GM18498 (cell line): ENCODE results near the gene LRRC36.

ENCODE experiments used
- ATAC-seq: cut with Tn5 transposase; IDR thresholded peaks from one replicate; pipeline ENCODE4 v1.9.1; 2021; ENCODE audit warnings: mild to moderate bottlenecking, moderate library complexity; ENCODE audit not compliant: unreplicated experiment

The LRRC36 gene

DNA sequence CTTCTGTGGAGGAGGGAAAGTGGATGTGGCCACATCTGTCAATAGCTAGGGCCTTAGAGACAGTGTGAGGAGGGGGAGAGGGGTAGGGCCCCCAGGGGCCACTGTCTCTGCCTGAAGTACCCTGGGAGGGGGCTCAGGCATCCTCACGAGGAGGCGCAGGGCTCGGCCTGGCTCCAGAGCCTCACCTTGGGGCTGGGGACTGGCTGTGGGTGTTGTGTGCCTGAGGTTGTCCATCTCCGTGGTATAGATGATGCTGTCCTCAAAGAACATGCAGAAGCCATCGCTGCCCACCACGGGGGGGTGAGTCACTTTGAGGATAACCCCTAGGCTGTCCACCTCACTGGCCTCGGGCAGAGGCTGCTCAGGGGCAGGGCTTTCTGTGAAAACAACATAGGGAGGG, 35.2 kb upstream of the LRRC36 start:
- ATAC-seq, result no peak

GRCh38 chr16:67294171-67294757, 32.4 kb upstream of the LRRC36 start:
- ATAC-seq, result no peak

- no peak for ATAC-seq
These were observed 31.7 kb upstream of the LRRC36 start for GRCh38 chr16:67294938-67295361.

DNA sequence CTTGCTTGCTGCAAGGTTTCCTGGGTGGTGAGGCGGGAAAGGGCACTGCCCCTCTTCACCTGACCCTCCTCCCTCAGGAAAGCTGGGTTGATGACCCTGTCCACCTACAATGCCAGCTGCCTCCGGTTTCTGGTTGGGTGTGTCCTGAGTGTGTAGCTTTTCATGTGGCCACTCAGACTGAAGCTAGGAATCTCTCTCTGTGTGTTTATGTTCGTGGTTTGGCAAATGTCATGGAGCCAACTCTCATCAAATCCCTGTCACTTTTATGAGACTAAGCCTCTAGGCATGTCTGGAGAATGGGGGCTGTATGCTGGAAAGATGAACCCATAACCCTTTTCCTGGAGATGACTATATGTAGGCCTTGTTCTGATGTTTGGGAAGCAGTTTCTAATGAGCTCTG, 30.2 kb upstream of the LRRC36 start:
- ATAC-seq, result no peak

DNA sequence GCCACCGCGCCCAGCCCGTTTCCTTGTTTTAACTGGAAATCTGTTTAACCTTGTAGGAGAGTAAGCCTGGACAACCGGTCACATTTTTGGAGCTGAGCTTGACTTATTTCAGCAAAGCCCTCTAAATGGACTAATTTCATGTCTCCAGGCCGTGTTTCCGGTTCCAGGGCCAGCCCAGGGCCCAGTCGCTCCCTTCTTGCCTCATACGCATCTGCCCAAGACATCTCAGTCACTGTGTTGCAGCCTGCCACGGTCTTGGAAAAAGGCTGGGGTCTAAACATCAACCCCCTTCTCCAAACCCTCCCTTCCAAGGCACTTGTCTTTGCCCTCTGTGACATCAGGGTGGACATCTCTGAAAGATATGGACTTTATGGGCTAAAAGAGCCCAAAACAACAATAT, 28.3 kb upstream of the LRRC36 start:
- no peak for ATAC-seq

DNA sequence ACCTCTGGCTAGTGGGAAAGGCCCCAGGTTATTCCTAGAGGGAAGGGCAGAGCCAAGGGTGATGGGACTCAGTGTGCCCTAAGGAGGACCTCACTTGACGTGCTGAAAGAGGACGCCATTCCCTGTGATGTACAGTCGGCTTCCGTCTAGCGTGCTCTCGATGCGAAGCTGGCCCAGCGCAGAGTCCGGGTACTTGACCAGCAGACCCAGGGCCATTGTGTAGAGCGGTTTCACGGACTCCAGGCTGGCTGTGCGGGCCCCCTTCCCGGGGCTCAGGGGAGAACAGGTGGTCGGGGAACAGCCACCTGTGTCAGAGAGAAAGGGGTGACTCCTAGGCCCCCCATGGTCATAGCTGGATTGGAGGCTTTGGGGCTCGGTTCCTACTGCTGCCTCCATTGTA, 27.3 kb upstream of the LRRC36 start:
- no peak for ATAC-seq

DNA sequence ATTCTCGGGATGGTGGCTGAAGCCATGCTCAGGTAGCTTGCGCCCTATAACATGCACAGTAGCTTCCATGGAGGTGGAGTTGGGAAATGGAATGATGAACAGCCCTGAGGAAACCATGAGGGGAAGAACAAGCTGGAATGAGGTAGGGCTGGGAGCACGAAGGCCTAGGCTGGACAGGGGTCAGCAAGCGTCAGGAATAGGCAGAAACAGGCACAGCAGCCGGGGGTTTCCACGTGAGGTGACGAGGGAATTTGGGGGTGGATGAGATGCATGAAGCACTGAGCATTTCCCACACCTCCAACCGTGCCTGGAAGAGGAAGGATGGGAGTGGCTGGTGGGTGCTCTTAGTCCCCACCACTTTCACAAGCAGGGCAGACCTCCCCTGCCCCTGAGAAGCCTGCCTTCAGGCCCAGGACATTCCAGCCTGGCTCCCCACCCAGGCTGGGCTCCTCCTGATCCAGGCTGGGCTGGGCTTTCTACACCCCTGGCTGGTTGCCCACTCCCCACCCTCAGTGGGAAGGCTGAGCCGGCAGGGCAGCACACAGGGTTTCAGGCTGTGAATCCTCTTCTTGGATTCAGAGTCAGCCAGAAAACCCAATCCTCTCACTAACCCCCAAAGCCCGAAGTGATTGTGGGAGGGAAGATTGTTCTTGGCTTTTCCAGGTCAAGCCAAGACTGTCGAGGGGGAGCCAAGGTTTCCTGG, 25.4 kb upstream of the LRRC36 start:
- no peak for ATAC-seq

- ATAC-seq, result no peak
These were observed 24.5 kb upstream of the LRRC36 start for GRCh38 chr16:67302076-67302475.

- ATAC-seq, result no peak
These were observed 23.6 kb upstream of the LRRC36 start for GRCh38 chr16:67302970-67303369.

GRCh38 chr16:67304020-67304419, 22.6 kb upstream of the LRRC36 start:
- no peak for ATAC-seq

GRCh38 chr16:67305216-67306071, 21.2 kb upstream of the LRRC36 start:
- no peak for ATAC-seq

- no peak for ATAC-seq
These were observed 16.1 kb upstream of the LRRC36 start for GRCh38 chr16:67310561-67310960.

- peak; percentile 86 for ATAC-seq
These were observed 14.8 kb upstream of the LRRC36 start for GRCh38 chr16:67311607-67312488.

DNA sequence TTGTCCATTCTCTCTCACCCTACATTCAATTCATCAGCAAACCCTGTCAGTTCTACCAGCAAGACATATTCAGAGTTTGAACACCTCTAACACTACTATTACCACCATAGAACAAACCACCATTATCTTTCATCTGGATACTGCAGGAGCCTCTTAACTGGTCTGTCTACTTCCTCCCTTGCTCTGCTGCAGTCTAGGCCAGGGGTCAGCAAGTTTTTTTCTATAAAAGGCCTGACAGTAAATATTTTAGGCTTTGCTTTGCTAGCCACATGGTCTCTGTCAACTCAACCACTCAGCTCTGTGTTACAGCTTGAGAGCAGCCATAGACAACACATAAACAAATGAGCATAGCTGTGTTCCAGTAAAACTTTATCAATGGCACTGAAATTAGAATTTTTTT, 13.9 kb upstream of the LRRC36 start:
- ATAC-seq, result no peak

- no peak for ATAC-seq
These were observed 8.8 kb upstream of the LRRC36 start for GRCh38 chr16:67317853-67318252.

DNA sequence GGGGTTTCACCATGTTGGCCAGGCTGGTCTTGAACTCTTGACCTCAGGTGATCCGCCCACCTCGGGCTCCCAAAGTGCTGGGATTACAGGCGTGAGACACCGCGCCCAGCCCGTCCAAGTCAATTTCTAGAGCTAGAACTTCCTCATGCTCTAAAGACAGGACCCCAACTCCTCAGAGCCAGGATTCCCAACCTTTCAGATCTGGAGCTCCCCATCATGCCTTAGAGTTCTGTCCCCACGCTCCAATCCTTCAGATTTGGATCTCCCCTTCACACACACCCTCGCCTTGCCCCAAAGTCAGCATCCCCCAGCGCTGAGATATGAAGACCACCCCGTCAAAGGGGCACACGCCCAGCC, 522 bp upstream of the LRRC36 start:
- ATAC-seq, result no peak

DNA sequence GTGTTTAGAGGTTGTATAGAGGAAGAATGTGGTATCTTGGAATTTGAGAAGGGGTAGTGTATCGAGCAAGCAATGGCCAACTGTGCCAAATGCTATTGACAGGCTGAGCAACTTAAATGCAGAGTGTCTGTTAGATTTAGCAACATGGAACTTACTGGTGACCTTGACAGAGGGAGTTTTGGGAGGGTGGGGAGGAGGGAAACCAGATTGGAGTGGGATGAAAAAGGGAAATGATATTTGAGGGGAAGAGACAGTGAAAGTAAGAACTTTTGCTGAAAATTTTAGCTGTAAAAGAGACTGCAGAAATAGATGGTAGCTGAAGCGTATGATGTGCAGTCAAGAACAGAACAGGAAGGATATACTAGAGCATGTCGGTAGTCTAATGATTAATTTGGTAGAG, 1.1 kb downstream of the LRRC36 start:
- no peak for ATAC-seq

- ATAC-seq, result no peak
These were observed 3.3 kb downstream of the LRRC36 start for GRCh38 chr16:67329901-67330300.

- no peak for ATAC-seq
These were observed 6.7 kb downstream of the LRRC36 start for GRCh38 chr16:67333315-67333714.

DNA sequence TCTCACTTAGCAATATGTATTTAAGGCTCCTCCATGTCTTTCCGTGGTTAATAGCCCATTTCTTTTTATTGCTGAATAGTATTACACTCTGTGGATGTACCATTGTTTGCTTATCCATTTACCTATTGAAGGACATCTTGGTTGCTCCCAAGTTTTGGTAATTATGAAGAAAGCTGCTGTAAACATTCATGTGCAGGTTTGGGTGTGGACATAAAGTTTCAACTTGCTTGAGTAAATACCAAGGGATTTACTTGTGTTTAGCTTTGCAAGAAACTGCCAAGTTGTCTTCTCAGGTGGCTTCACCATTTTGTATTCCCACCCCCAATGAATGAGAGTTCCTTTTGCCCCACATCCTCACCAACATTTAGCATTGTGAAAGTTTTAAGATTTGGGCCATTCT, 9.5 kb downstream of the LRRC36 start:
- ATAC-seq, result no peak

- ATAC-seq, result no peak
These were observed 10.0 kb downstream of the LRRC36 start for GRCh38 chr16:67336648-67337047.
